ENCODE measurements around the gene IL15RA. TPM values are rescaled to one million over a fixed set of nuclear protein-coding genes. Genes with fewer than 3 reads are reported as not detected.

The IL15RA gene
- total RNA-seq, 1 donor from 2014 or later: not detected

DNA sequence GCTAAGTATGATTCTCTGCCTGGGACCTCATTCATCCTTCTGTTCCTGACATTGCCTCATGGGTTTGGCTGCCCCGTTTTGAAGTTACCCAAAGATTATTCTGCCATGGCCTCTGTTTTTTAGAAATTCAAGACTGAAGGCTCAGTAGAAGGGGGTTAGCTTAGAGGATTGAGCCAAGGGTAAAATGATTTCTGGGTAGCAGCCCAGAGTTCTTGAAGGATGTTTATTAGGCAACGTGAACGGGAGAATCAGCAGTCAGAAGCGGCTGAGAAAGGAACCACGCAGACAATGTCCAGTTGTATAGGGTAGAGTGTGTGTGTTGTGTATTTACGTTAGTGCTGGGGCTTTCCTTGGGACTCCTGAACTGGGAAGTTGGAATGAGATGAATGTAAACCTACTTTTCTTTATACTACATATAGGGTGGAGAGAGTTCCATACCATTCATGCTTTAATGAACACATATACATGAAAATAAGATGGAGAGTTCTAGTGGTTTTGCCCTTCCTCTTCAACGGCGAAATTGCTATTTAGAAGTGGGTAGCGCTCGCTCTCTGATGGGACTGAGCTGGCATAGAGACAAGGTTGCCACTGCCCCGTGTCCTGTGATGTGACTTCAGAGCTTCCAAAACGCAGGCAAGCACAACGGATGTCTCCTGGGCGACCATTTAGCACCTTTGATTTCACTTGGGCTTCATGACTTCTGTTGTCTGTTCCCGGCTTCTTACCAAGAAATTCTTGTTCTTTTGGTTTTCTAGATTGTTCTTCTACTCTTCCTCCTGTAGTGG, 35.0 kb upstream of the IL15RA start:
- H3K4me2 ChIP-seq: no peak overlapping the region
- H3K27me3 ChIP-seq: no peaks in the 10 kb centered on the region
- no peaks in the 10 kb centered on the region for H3K79me2 ChIP-seq (ENCODE audit: low read depth)
- DNase-seq (ENCODE audit: low spot score): no peak
- H3K4me3 ChIP-seq: no peak overlapping the region
- Mint-ChIP-seq H3K27me3 (ENCODE audit: insufficient read depth, low read depth) (peaks cover 2% of the 10 kb centered on the region), H3K4me3 (no peak overlapping the region), H3K9me3 (peaks cover 7% of the 10 kb centered on the region), H3K36me3 (no peaks in the 10 kb centered on the region), H3K27ac (no peak overlapping the region), H3K4me1 (no peaks in the 10 kb centered on the region)
- H3F3A ChIP-seq (ENCODE audit: low read depth): no peaks in the 10 kb centered on the region
- H3K36me3 ChIP-seq: no peaks in the 10 kb centered on the region
- H3K4me1 ChIP-seq: no peaks in the 10 kb centered on the region
- no peaks in the 10 kb centered on the region for H4K20me1 ChIP-seq (ENCODE audit: low read depth)
- no peaks in the 10 kb centered on the region for H3K9me3 ChIP-seq (ENCODE audit: low read depth)
- no peak overlapping the region for H2AFZ ChIP-seq (replicated peaks)
- H3K9ac ChIP-seq: no peak overlapping the region
- no peak for TF ChIP-seq EZH2 (IDR thresholded peaks at IDR 0.05)
- TF ChIP-seq, protein P1, sequence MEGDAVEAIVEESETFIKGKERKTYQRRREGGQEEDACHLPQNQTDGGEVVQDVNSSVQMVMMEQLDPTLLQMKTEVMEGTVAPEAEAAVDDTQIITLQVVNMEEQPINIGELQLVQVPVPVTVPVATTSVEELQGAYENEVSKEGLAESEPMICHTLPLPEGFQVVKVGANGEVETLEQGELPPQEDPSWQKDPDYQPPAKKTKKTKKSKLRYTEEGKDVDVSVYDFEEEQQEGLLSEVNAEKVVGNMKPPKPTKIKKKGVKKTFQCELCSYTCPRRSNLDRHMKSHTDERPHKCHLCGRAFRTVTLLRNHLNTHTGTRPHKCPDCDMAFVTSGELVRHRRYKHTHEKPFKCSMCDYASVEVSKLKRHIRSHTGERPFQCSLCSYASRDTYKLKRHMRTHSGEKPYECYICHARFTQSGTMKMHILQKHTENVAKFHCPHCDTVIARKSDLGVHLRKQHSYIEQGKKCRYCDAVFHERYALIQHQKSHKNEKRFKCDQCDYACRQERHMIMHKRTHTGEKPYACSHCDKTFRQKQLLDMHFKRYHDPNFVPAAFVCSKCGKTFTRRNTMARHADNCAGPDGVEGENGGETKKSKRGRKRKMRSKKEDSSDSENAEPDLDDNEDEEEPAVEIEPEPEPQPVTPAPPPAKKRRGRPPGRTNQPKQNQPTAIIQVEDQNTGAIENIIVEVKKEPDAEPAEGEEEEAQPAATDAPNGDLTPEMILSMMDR (IDR thresholded peaks at IDR 0.05): no peak
- H3K27ac ChIP-seq: no peak overlapping the region

DNA sequence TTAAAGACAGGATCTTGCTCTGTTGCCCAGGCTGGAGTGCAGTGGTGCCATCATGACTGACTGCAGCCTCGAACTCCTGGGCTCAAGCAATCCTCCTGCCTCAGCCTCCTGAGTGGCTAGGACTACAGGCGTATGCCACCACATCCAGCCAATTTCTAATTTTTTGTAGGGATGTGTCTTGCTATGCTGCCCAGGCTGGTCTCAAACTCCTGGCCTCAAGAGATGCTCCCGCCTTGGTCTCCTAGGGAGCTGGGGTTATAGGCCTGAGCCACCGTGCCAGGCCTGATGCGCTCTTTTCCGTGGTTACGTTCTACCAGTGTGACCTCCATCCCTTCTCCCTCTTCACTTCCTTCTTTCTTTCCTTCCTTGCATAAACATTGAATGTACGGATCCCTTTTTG, 34.2 kb upstream of the IL15RA start:
- Mint-ChIP-seq H3K4me1 (no peaks in the 10 kb centered on the region), H3K9me3 (peaks cover 11% of the 10 kb centered on the region), H3K27me3 (ENCODE audit: insufficient read depth, low read depth) (peaks cover 2% of the 10 kb centered on the region), H3K4me3 (no peak overlapping the region), H3K27ac (no peak overlapping the region), H3K36me3 (no peaks in the 10 kb centered on the region)
- Histone ChIP-seq H4K20me1 (ENCODE audit: low read depth) (no peaks in the 10 kb centered on the region), H3K36me3 (no peaks in the 10 kb centered on the region), H3K9me3 (ENCODE audit: low read depth) (no peaks in the 10 kb centered on the region), H2AFZ (replicated peaks) (no peak overlapping the region), H3K4me2 (no peak overlapping the region), H3K27me3 (no peaks in the 10 kb centered on the region), H3K4me3 (no peak overlapping the region), H3K27ac (no peak overlapping the region), H3K79me2 (ENCODE audit: low read depth) (no peaks in the 10 kb centered on the region), H3K4me1 (no peaks in the 10 kb centered on the region), H3K9ac (no peak overlapping the region), H3F3A (ENCODE audit: low read depth) (no peaks in the 10 kb centered on the region)
- DNase-seq (ENCODE audit: low spot score): no peak
- TF ChIP-seq, protein P1 (IDR thresholded peaks at IDR 0.05): no peak
- TF ChIP-seq EZH2 (IDR thresholded peaks at IDR 0.05) (no peak), EZH2phosphoT487 (IDR thresholded peaks at IDR 0.05) (no peak)

DNA sequence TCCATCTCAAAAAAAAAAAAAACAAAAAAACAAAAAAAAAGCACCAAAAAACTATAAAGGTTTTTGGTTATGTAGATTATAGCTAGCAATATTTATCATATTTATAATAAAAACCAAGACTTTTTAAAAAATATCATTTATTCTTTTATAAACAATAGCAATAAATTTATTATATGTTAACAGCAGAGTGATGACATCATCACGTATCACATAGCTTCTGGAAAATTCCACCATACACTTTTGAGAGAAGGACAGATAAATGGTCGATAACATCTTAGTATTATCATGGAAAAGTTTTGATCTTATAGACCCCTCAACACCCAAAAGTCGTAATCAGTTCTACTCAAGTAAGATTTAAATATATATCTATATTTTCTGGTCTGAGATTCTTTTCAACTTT, 33.2 kb upstream of the IL15RA start:
- H3K9me3 Mint-ChIP-seq: peaks cover 12% of the 10 kb centered on the region
- Histone ChIP-seq H3F3A (ENCODE audit: low read depth) (no peaks in the 10 kb centered on the region), H3K4me3 (no peak overlapping the region), H3K4me1 (no peaks in the 10 kb centered on the region), H3K27me3 (no peaks in the 10 kb centered on the region), H2AFZ (replicated peaks) (no peak overlapping the region), H3K9me3 (ENCODE audit: low read depth) (no peaks in the 10 kb centered on the region), H3K79me2 (ENCODE audit: low read depth) (no peaks in the 10 kb centered on the region), H4K20me1 (ENCODE audit: low read depth) (no peaks in the 10 kb centered on the region), H3K9ac (no peak overlapping the region), H3K27ac (no peak overlapping the region), H3K36me3 (no peaks in the 10 kb centered on the region), H3K4me2 (no peak overlapping the region)
- no peaks in the 10 kb centered on the region for H3K4me1 Mint-ChIP-seq
- no peak for DNase-seq (ENCODE audit: low spot score)
- no peak overlapping the region for H3K4me3 Mint-ChIP-seq
- no peaks in the 10 kb centered on the region for H3K36me3 Mint-ChIP-seq
- no peak overlapping the region for H3K27ac Mint-ChIP-seq
- TF ChIP-seq, protein P1 (IDR thresholded peaks at IDR 0.05): no peak
- TF ChIP-seq EZH2 (IDR thresholded peaks at IDR 0.05) (no peak), EZH2phosphoT487 (IDR thresholded peaks at IDR 0.05) (no peak)
- peaks cover 7% of the 10 kb centered on the region for H3K27me3 Mint-ChIP-seq (ENCODE audit: insufficient read depth, low read depth)

Measured in neural progenitor cell (in vitro differentiated cells).